IMR-90 (cell line): ENCODE measurements around the gene FAM120A. TPM values are rescaled to one million over a fixed set of nuclear protein-coding genes. Genes with fewer than 3 reads are reported as not detected.

Source experiments
- ATAC-seq: fragments of 200-7000 bp; cut with Tn5 transposase; 2 replicates; pipeline ENCODE4 v1.9.1; 2020; ENCODE audit warnings: low read depth, mild to moderate bottlenecking, moderate library complexity
- BruUV-seq: library from RNA; stranded (reverse); fragments of 400-500 nt; replicated peaks from 2 replicates; lab custom pipeline; 2021; lab: Mats Ljungman, UMichigan
- CTCF ChIA-PET: fragments of 300-600 bp; formaldehyde crosslinking; extraction: SDS; loops from one replicate; lab custom pipeline; 2021; ENCODE audit warnings: antibody characterized with exemption; lab: Yijun Ruan, JAX
- POLR2A ChIA-PET: fragments of 300-600 bp; sonication (Branson Sonifier 250); formaldehyde crosslinking; loops from one replicate; lab custom pipeline; 2022; ENCODE audit warnings: antibody characterized with exemption; ENCODE audit not compliant: unreplicated experiment; lab: Charles Lee
- DNase-seq: peaks from one replicate; pipeline ENCODE4 v3.0.0; 2013
- H2AFZ ChIP-seq: replicated peaks from 2 replicates; pipeline ENCODE3; 2013; ENCODE audit warnings: low read length, mild to moderate bottlenecking; ENCODE audit not compliant: poor library complexity
- H2AK5ac ChIP-seq: 2 replicates; pipeline ENCODE4 v1.6.1; 2013; ENCODE audit warnings: low read depth, low read length, inconsistent platforms
- H2AK9ac ChIP-seq: replicated peaks from 2 replicates; pipeline ENCODE3; 2013; ENCODE audit warnings: mild to moderate bottlenecking, low read depth, low read length, moderate library complexity; ENCODE audit not compliant: poor library complexity
- H2BK120ac ChIP-seq: 2 replicates; pipeline ENCODE4 v1.6.1; 2013; ENCODE audit warnings: low read depth, low read length, inconsistent platforms
- H2BK15ac ChIP-seq: 3 replicates; pipeline ENCODE4 v1.6.1; 2013; ENCODE audit warnings: low read depth, low read length, inconsistent platforms
- H2BK20ac ChIP-seq: 2 replicates; pipeline ENCODE4 v1.6.1; 2013; ENCODE audit warnings: low read depth, mild to moderate bottlenecking, inconsistent platforms, low read length, moderate library complexity
- H2BK5ac ChIP-seq: 2 replicates; pipeline ENCODE4 v1.6.1; 2013; ENCODE audit warnings: mild to moderate bottlenecking, low read depth, low read length, inconsistent platforms; ENCODE audit not compliant: poor library complexity, severe bottlenecking
- H3K14ac ChIP-seq: replicated peaks from 2 replicates; pipeline ENCODE4 v1.6.1; 2013; ENCODE audit warnings: low read depth, low read length, inconsistent platforms
- H3K18ac ChIP-seq: 2 replicates; pipeline ENCODE4 v1.6.1; 2013; ENCODE audit warnings: low read depth, low read length, control low read depth
- H3K23ac ChIP-seq: 2 replicates; pipeline ENCODE4 v1.6.1; 2013; ENCODE audit warnings: low read depth, low read length, inconsistent platforms
- H3K27ac ChIP-seq: 2 replicates; pipeline ENCODE4 v1.5.1; 2013; ENCODE audit warnings: mild to moderate bottlenecking, control low read depth, low read length; ENCODE audit not compliant: insufficient read depth
- H3K27me3 ChIP-seq: 2 replicates; pipeline ENCODE4 v1.6.1; 2013; ENCODE audit warnings: low read length; ENCODE audit not compliant: control insufficient read depth, insufficient read depth
- H3K36me3 ChIP-seq: 2 replicates; pipeline ENCODE4 v1.6.1; 2013; ENCODE audit warnings: low read length, mixed read lengths; ENCODE audit not compliant: control insufficient read depth, insufficient read depth
- H3K4ac ChIP-seq: 2 replicates; pipeline ENCODE4 v1.6.1; 2013; ENCODE audit warnings: low read depth, low read length, inconsistent platforms
- H3K4me1 ChIP-seq: 2 replicates; pipeline ENCODE4 v1.6.1; 2013; ENCODE audit warnings: low read length, mixed read lengths; ENCODE audit not compliant: control insufficient read depth, insufficient read depth
- H3K4me2 ChIP-seq: 2 replicates; pipeline ENCODE4 v1.6.1; 2013; ENCODE audit warnings: low read depth, mild to moderate bottlenecking, control low read depth, low read length, moderate library complexity
- H3K4me3 ChIP-seq: 2 replicates; pipeline ENCODE4 v1.5.1; 2013; ENCODE audit warnings: low read depth, mild to moderate bottlenecking, control low read depth, low read length, moderate library complexity; ENCODE audit not compliant: insufficient read depth
- H3K56ac ChIP-seq: 2 replicates; pipeline ENCODE4 v1.6.1; 2013; ENCODE audit warnings: low read length, inconsistent platforms; ENCODE audit not compliant: insufficient read depth; ENCODE audit errors: extremely low read depth
- H3K79me1 ChIP-seq, 2 experiments: 2 replicates each; pipeline ENCODE4 v1.6.1; 2013; ENCODE audit warnings: low read length in 2 of 2, inconsistent platforms in 1 of 2, low read depth in 1 of 2
- H3K9ac ChIP-seq: 2 replicates; pipeline ENCODE4 v1.6.1; 2013; ENCODE audit warnings: low read depth, low read length, control low read depth
- H3K9me1 ChIP-seq: 2 replicates; pipeline ENCODE4 v1.6.1; 2013; ENCODE audit warnings: low read length, inconsistent platforms; ENCODE audit not compliant: insufficient read depth
- H3K9me3 ChIP-seq: 2 replicates; pipeline ENCODE4 v1.6.1; 2013; ENCODE audit warnings: low read length; ENCODE audit not compliant: control insufficient read depth, insufficient read depth
- H4K20me1 ChIP-seq: 2 replicates; pipeline ENCODE4 v1.6.1; 2013; ENCODE audit warnings: low read length, inconsistent platforms; ENCODE audit not compliant: insufficient read depth
- H4K5ac ChIP-seq: 2 replicates; pipeline ENCODE4 v1.6.1; 2013; ENCODE audit warnings: mild to moderate bottlenecking, low read depth, low read length, control low read depth
- H4K8ac ChIP-seq, 2 experiments: 2 replicates each; pipeline ENCODE4 v1.6.1; 2013; ENCODE audit warnings: low read depth in 2 of 2, low read length in 2 of 2, control low read depth in 1 of 2, inconsistent platforms in 1 of 2
- H4K91ac ChIP-seq: 2 replicates; pipeline ENCODE4 v1.6.1; 2013; ENCODE audit warnings: low read depth, low read length, inconsistent platforms; ENCODE audit not compliant: insufficient read depth
- BHLHE40 ChIP-seq: fragments of 150-350 bp; IDR thresholded peaks from 2 replicates; pipeline ENCODE4 v1.6.1; 2016; ENCODE audit warnings: mild to moderate bottlenecking, low read depth, low read length
- CEBPB ChIP-seq: IDR thresholded peaks from 2 replicates; pipeline ENCODE4 v1.6.1; 2012; ENCODE audit warnings: low read depth, low read length, improper control_type of control experiment
- CHD1 ChIP-seq: IDR thresholded peaks from 2 replicates; pipeline ENCODE4 v1.6.1; 2012; ENCODE audit warnings: low read depth, low read length, improper control_type of control experiment
- FOS ChIP-seq: fragments of 150-350 bp; IDR thresholded peaks from 2 replicates; pipeline ENCODE4 v1.6.1; 2016; ENCODE audit warnings: low read depth, low read length
- MXI1 ChIP-seq: IDR thresholded peaks from 2 replicates; pipeline ENCODE4 v1.6.1; 2012; ENCODE audit warnings: low read depth, mild to moderate bottlenecking, low read length, moderate library complexity, borderline replicate concordance
- RAD21 ChIP-seq: IDR thresholded peaks from 2 replicates; pipeline ENCODE4 v1.6.1; 2012; ENCODE audit warnings: low read length, improper control_type of control experiment
- WGBS, 2 experiments: methylation state at CpG; one replicate each; pipeline versions ENCODE4 v1.1.5 to v1.1.7; 2013; ENCODE audit warnings: missing lambda C conversion rate in 2 of 2; ENCODE audit not compliant: insufficient read length in 1 of 2; ENCODE audit errors: extremely low coverage in 2 of 2; 5-methylcytosine and 5-hydroxymethylcytosine counted together
- dilution Hi-C: fragments of 300-500 bp; cut with HindIII; formaldehyde crosslinking; loops from one replicate; pipeline ENCODE4 v1.14.3; 2018; ENCODE audit warnings: low sequenced_read_pairs; ENCODE audit not compliant: unreplicated experiment
- in situ Hi-C: fragments of 300-500 bp; cut with MboI; formaldehyde crosslinking; loops from 3 replicates; pipeline ENCODE4 v1.14.3; 2019; ENCODE audit warnings: low sequenced_read_pairs, inconsistent platforms, mixed read lengths
- intact Hi-C: fragments of 100-400 bp; cut with micrococcal nuclease; formaldehyde crosslinking; loops from 2 replicates; pipeline ENCODE4 v1.10.0; 2022
- polyA plus RNA-seq, 3 experiments: library from polyadenylated mRNA; depleted of rRNA; stranded (reverse); fragments of >200 nt; gene quantifications; 2 replicates each; pipeline ENCODE4 v1.2.3, GENCODE V29; 2012; ENCODE audit warnings: low replicate concordance in 1 of 3
- total RNA-seq: library from RNA; depleted of rRNA; stranded (reverse); fragments of >200 nt; gene quantifications from 2 replicates; pipeline ENCODE4 v1.2.3, GENCODE V29; 2012

FAM120A gene
- total and polyA plus RNA-seq, 2 of the 4 experiments (the other 2 are of a cell fraction) = 61.6 to 75.1 TPM

GRCh38 chr9:93491593-93492232, 40.2 kb downstream of the FAM120A start:
- TF ChIP-seq RAD21 (no peak), MXI1 (no peak), FOS (no peak), BHLHE40 (no peak), CHD1 (no peak), CEBPB (peak; percentile 67)
- ATAC-seq (no peak), DNase-seq (no peak)
- Histone ChIP-seq H3K9me3 (no peaks in the 10 kb centered on the region), H3K56ac (no peak overlapping the region), H3K36me3 (peaks cover 24% of the 10 kb centered on the region), H3K79me1 (peaks cover 56 to 88% of the 10 kb centered on the region in 2 experiments), H4K8ac (no peak overlapping the region), H3K4ac (no peak overlapping the region), H3K18ac (no peak overlapping the region), H2BK5ac (no peak overlapping the region), H3K9me1 (peaks cover 10% of the 10 kb centered on the region; the same call in 1 of the 2 replicates), H3K14ac (no peak overlapping the region), H4K5ac (no peak overlapping the region), H2AFZ (no peak overlapping the region), H3K4me3 (no peak overlapping the region), H2BK15ac (no peak overlapping the region), H3K4me2 (no peak overlapping the region), H2BK120ac (no peak overlapping the region), H3K27me3 (no peaks in the 10 kb centered on the region), H3K23ac (no peak overlapping the region), H2AK5ac (no peak overlapping the region), H2AK9ac (no peak overlapping the region), H4K91ac (no peak overlapping the region), H4K20me1 (peaks cover 13% of the 10 kb centered on the region), H3K9ac (no peak overlapping the region), H2BK20ac (no peak overlapping the region), H3K27ac (no peak overlapping the region), H3K4me1 (no peaks in the 10 kb centered on the region; the same call in 1 of the 2 replicates)
- ChIA-PET POLR2A (no interaction called here), CTCF (no interaction called here)
- no TSS peak for BruUV-seq
- in situ Hi-C loops = no loop called here
- WGBS, 2 experiments = no CpG with 5 or more reads among the region's 3 CpGs
- dilution Hi-C loops = no loop called here
- intact Hi-C loops = no loop called here
